AG04449 (cell line): ENCODE measurements around the gene FNTB.

Source experiments
- CTCF ChIA-PET: fragments of 350-600 bp; formaldehyde crosslinking; extraction: SDS; loops from one replicate; lab custom pipeline; 2021; ENCODE audit warnings: antibody characterized with exemption; lab: Yijun Ruan, JAX
- POLR2A ChIA-PET: fragments of 400-600, 350-600 bp; formaldehyde crosslinking; extraction: SDS; loops from one replicate; lab custom pipeline; 2020; ENCODE audit warnings: antibody characterized with exemption, inconsistent platforms; lab: Yijun Ruan, JAX
- DNase-seq: peaks from one replicate; pipeline ENCODE4 v3.0.0-alpha.2; 2010; ENCODE audit warnings: low read depth, low spot score
- H3K4me3 ChIP-seq: 2 replicates; pipeline ENCODE4 v1.5.1; 2011; ENCODE audit warnings: low read depth, mild to moderate bottlenecking, control low read depth, low read length
- CTCF ChIP-seq: IDR thresholded peaks from one replicate; pipeline ENCODE4 v1.5.1; 2011; ENCODE audit warnings: mild to moderate bottlenecking, moderate library complexity, low read length, control low read depth, inconsistent platforms; ENCODE audit not compliant: insufficient read depth; ENCODE audit errors: missing control alignments

FNTB gene

GRCh38 chr14:65065719-65066118 lies 79.0 kb downstream of the FNTB start:
- DNase-seq, result no peak
- ChIA-PET CTCF (no interaction called here), POLR2A (interaction anchor here (0.7 kb wide), 1 partner anchor 37 kb away, joined by 3 read pairs; the partner anchor contains the start of gene MAX)
- no peak overlapping the region for H3K4me3 ChIP-seq
- no peak for TF ChIP-seq CTCF

- H3K4me3 ChIP-seq, result no peak overlapping the region
- TF ChIP-seq CTCF, result no peak
- ChIA-PET CTCF (no interaction called here), POLR2A (no interaction called here)
- DNase-seq, result no peak
These were observed 83.2 kb downstream of the FNTB start for GRCh38 chr14:65069874-65070413.

GRCh38 chr14:65070471-65070976 lies 83.8 kb downstream of the FNTB start:
- no peak overlapping the region for H3K4me3 ChIP-seq
- ChIA-PET CTCF (no interaction called here), POLR2A (no interaction called here)
- DNase-seq, result no peak
- TF ChIP-seq CTCF, result no peak

GRCh38 chr14:65071544-65071943 lies 84.8 kb downstream of the FNTB start:
- H3K4me3 ChIP-seq, result no peak overlapping the region
- DNase-seq, result no peak
- TF ChIP-seq CTCF, result no peak
- POLR2A ChIA-PET, result no interaction called here
- CTCF ChIA-PET, result no interaction called here

- no peak for TF ChIP-seq CTCF
- CTCF ChIA-PET, result interaction anchor here (1.1 kb wide), 1 partner anchor 53 kb away, joined by 3 read pairs; no protein-coding TSS in a partner anchor
- POLR2A ChIA-PET, result no interaction called here
- no peak for DNase-seq
- H3K4me3 ChIP-seq, result no peak overlapping the region
These were observed 85.6 kb downstream of the FNTB start for GRCh38 chr14:65072256-65072655.

GRCh38 chr14:65072937-65073336 lies 86.2 kb downstream of the FNTB start:
- no peak for DNase-seq
- no peak for TF ChIP-seq CTCF
- H3K4me3 ChIP-seq, result no peak overlapping the region
- ChIA-PET CTCF (interaction anchor here (1.1 kb wide), 1 partner anchor 54 kb away, joined by 3 read pairs; no protein-coding TSS in a partner anchor), POLR2A (no interaction called here)
